Heart left ventricle (tissue), 16 donors: Measurements from ENCODE around the gene CSE1L. TPM values are rescaled to one million over a fixed set of nuclear protein-coding genes. Genes with fewer than 3 reads are reported as not detected.
A peak's percentile ranks its signal among the peaks of the same experiment; 100 is the strongest.

Source experiments
- ATAC-seq, 4 donors: fragments of 200-7000 bp; cut with Tn5 transposase; one replicate each; pipeline ENCODE4 v1.9.1; 2020 to 2022; ENCODE audit warnings: moderate library complexity in 4 of 4, mild to moderate bottlenecking in 3 of 4, moderate number of reproducible peaks in 1 of 4
- DNase-seq, 5 donors: peaks; one replicate each; pipeline ENCODE4 v3.0.0-alpha.2; 2020
- H3K27ac ChIP-seq, 12 donors: fragments of 200-600 bp; sonication (generic) in 4 of 12; one replicate each; pipeline versions ENCODE4 v1.5.0 to v1.8.0; 2016 to 2022; ENCODE audit warnings: mild to moderate bottlenecking in 2 of 12
- H3K27me3 ChIP-seq, 9 donors: fragments of 200-600 bp; sonication (generic) in 2 of 9; one replicate each; pipeline versions ENCODE4 v1.5.1 to v1.8.0; 2016 to 2022; ENCODE audit warnings: mild to moderate bottlenecking in 3 of 9
- H3K36me3 ChIP-seq, 9 donors: fragments of 200-600 bp; sonication (generic) in 2 of 9; one replicate each; pipeline versions ENCODE4 v1.5.0 to v1.8.0; 2018 to 2022; ENCODE audit warnings: mild to moderate bottlenecking in 2 of 9
- H3K4me1 ChIP-seq, 12 donors: fragments of 200-600 bp; sonication (generic) in 4 of 12; one replicate each; pipeline versions ENCODE4 v1.5.0 to v1.8.0; 2016 to 2022; ENCODE audit warnings: mild to moderate bottlenecking in 3 of 12
- H3K4me3 ChIP-seq, 12 donors: fragments of 200-600 bp; sonication (generic) in 4 of 12; one replicate each; pipeline versions ENCODE4 v1.5.0 to v1.8.0; 2017 to 2022; ENCODE audit warnings: mild to moderate bottlenecking in 9 of 12, moderate library complexity in 4 of 12
- H3K9me3 ChIP-seq, 12 donors: fragments of 200-600 bp; sonication (generic) in 4 of 12; one replicate each; pipeline versions ENCODE4 v1.5.0 to v1.8.0; 2016 to 2022; ENCODE audit warnings: mild to moderate bottlenecking in 1 of 12
- CTCF ChIP-seq, 12 donors: fragments of 200-600 bp; sonication (generic) in 4 of 12; IDR thresholded peaks; one replicate each; pipeline versions ENCODE4 v1.5.0 to v1.8.0; 2018 to 2022; ENCODE audit warnings: antibody characterized with exemption in 12 of 12, mild to moderate bottlenecking in 5 of 12
- POLR2A ChIP-seq, 2 donors: fragments of 450-650 bp; IDR thresholded peaks; one replicate each; pipeline ENCODE4 v1.6.1; 2017; ENCODE audit warnings: antibody characterized with exemption in 2 of 2, mild to moderate bottlenecking in 2 of 2, moderate library complexity in 2 of 2
- WGBS, 4 donors: extraction: QIAGEN DNeasy Blood & Tissue Kit in 2 of 4; methylation state at CpG; one replicate each; pipeline versions ENCODE4 v1.1.5 to v1.1.7; 2013 to 2018; 5-methylcytosine and 5-hydroxymethylcytosine counted together
- intact Hi-C, 10 donors: fragments of 100-400 bp; cut with DNase I; formaldehyde crosslinking; loops; one replicate each; pipeline versions ENCODE4 v1.11.1 to v1.14.2; 2022
- polyA plus RNA-seq, 2 donors: library from polyadenylated mRNA; stranded (reverse); fragments of 200-250 nt; gene quantifications; one replicate each; pipeline ENCODE4 v1.2.3, GENCODE V29; 2013
- total RNA-seq, 9 donors: library from RNA; depleted of rRNA in 2 of 9; stranded (reverse); fragments of >200 nt in 2 of 9; fragmentation: NEBNext Ultra II Directional in 3 of 9; extraction: Animal tissue kit (Norgen Biotek cat#: 25700) in 3 of 9; gene quantifications; one replicate each; pipeline versions ENCODE4 v1.1.0 to v1.2.4, GENCODE V29; 2016 to 2023
- donor health status: ischemic (EF 13 %, LVEDD 7.1; RV severe dilation, severe dysfunction).
- donor health status: healthy with polysubstance abuse.
- donor health status: DM: no; HTN: yes; CAD: no.
- donor health status: DM: no; HTN: no; CAD: no.
- donor health status: ischemic (EF 25% LVEDD 6.9; RV normal size, moderate dysfunction).
- donor health status: ischemic (EF 25% LVEDD 5.7; RV mildly dilated, moderate dysfunction).
- donor health status: healthy.
- donor health status: DM: yes; HTN: yes; CAD: no.
- donor health status: ischemic (EF 35%, LVEDD 5.7; RV mildly dilated, moderate dysfunction).
- donor health status: nonischemic (EF 11% LVEDD 7.7; RV severe dilation, severe dysfunction).
- donor health status: DM: yes; HTN: yes; CAD: no.
- donor health status: PGD.
- donor health status: ischemic (EF 29% LVEDD 5.4; RV normal size, mild dysfunction).
- donor health status: nonischemic (EF 23%, LVEDD 6.1; RV moderate dilation, normal function).

The CSE1L gene
- total and polyA plus RNA-seq, 11 donors = 19.1 to 59.0 (median 41.9) TPM

- Histone ChIP-seq H3K27me3 (no peaks in the 10 kb centered on the region), H3K4me3 (no peak overlapping the region), H3K36me3 (peaks cover 0 to 71% (median 42%) of the 10 kb centered on the region in 9 donors), H3K9me3 (no peaks in the 10 kb centered on the region), H3K4me1 (peaks cover 0 to 10% (median 0%) of the 10 kb centered on the region in 12 donors), H3K27ac (no peak overlapping the region)
- intact Hi-C loops = loop anchor here in 1 of 10 donors (10.0 kb wide), 1 partner anchor 46 kb away; the partner anchor contains the start of gene STAU1
- ATAC-seq = no peak
- no peak for TF ChIP-seq CTCF (IDR thresholded peaks at IDR 0.05)
- no peak for TF ChIP-seq POLR2A (IDR thresholded peaks at IDR 0.05)
- no peak for DNase-seq
These were observed 92.3 kb downstream of the CSE1L start for GRCh38 chr20:49138431-49138830.

DNA sequence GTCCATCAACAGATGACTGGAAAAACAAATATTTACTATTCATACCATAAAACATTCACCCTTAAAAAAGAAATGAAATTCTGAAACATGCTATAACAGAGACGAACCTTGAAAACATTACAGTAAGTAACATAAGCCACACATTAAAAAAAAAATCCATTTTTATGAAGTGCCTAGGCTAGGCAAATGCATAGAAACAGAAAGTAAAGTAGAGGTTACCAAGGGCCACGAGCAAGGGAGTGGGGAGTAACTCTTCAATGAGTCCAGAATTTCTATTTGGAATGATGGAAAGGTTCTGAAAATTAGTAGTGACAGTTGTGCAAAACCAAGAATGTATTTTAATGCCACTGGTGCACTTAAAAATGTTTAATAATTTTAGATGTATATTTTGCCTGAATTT is 94.3 kb downstream of the CSE1L start:
- H3K27ac ChIP-seq = no peak overlapping the region
- H3K27me3 ChIP-seq = no peaks in the 10 kb centered on the region
- H3K9me3 ChIP-seq = no peaks in the 10 kb centered on the region
- ATAC-seq (no peak), DNase-seq (no peak)
- TF ChIP-seq CTCF (IDR thresholded peaks at IDR 0.05) (no peak), POLR2A (IDR thresholded peaks at IDR 0.05) (no peak)
- intact Hi-C loops = no loop called here
- no peak overlapping the region for H3K4me3 ChIP-seq
- peaks cover 0 to 10% (median 0%) of the 10 kb centered on the region in 12 donors for H3K4me1 ChIP-seq
- peaks cover 0 to 70% (median 37%) of the 10 kb centered on the region in 9 donors for H3K36me3 ChIP-seq
- 66 to 73% (median 70%) methylated on average over 2 of the region's 2 CpGs for WGBS, 4 donors

DNA sequence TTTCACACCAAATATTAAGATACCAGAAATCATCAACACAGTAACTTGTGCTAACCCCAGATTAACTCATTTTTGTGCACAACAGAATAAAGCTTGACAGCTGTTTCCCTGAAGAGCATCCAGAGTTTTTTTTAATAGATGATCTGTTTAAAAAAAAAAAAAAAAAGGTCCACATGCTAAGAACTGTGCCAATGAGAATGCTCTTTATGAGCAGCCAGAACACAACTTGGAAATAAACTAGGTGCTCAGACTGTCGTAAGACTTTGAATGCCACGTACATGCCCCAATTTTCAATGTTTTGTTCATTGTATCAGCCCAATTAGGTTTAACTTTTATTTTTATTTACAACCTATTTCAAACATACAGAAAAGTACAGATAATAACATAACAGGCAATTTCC is 94.7 kb downstream of the CSE1L start:
- intact Hi-C loops = no loop called here
- no peak overlapping the region for H3K27ac ChIP-seq
- no peak overlapping the region for H3K4me3 ChIP-seq
- peaks cover 0 to 10% (median 0%) of the 10 kb centered on the region in 12 donors for H3K4me1 ChIP-seq
- DNase-seq (no peak), ATAC-seq (peak in 1 of 4 donors; percentile 18)
- H3K36me3 ChIP-seq = peaks cover 0 to 69% (median 34%) of the 10 kb centered on the region in 9 donors
- TF ChIP-seq CTCF (IDR thresholded peaks at IDR 0.05) (no peak), POLR2A (IDR thresholded peaks at IDR 0.05) (no peak)
- H3K9me3 ChIP-seq = no peaks in the 10 kb centered on the region
- no peaks in the 10 kb centered on the region for H3K27me3 ChIP-seq
- WGBS, 4 donors = 72 to 87% (median 78%) methylated on average over 2 of the region's 2 CpGs

Other genes starting within 250 kb of the CSE1L start
- gene PREX1, start 218.3 kb upstream of the CSE1L start, total RNA-seq = 10 to 100 TPM in 6 of 9 donors, 1 to 10 TPM in 3; 7.9 to 41.5 (median 13.8) TPM
- gene PREX1, start 218.3 kb upstream of the CSE1L start, polyA plus RNA-seq = 10 to 100 TPM in 1 of 2 donors, 1 to 10 TPM in 1; 7.2 to 11.2 TPM
- gene ARFGEF2, start 124.6 kb upstream of the CSE1L start, total RNA-seq = 10 to 100 TPM; 32.6 to 52.7 (median 42.6) TPM
- gene ARFGEF2, start 124.6 kb upstream of the CSE1L start, polyA plus RNA-seq = 10 to 100 TPM in 1 of 2 donors, 1 to 10 TPM in 1; 7.5 to 16.5 TPM
- 10 to 100 TPM; 56.7 to 95.4 (median 73.6) TPM for gene STAU1, start 142.0 kb downstream of the CSE1L start, total RNA-seq
- 10 to 100 TPM; 23.2 to 43.9 TPM for gene STAU1, start 142.0 kb downstream of the CSE1L start, polyA plus RNA-seq
- gene DDX27, start 173.1 kb downstream of the CSE1L start, total RNA-seq = 10 to 100 TPM; 12.0 to 18.3 (median 13.4) TPM
- 10 to 100 TPM; 13.9 to 34.2 TPM for gene DDX27, start 173.1 kb downstream of the CSE1L start, polyA plus RNA-seq
- 10 to 100 TPM; 18.2 to 55.8 (median 26.8) TPM for gene ZNFX1, start 231.7 kb downstream of the CSE1L start, total RNA-seq
- 10 to 100 TPM in 1 of 2 donors, 1 to 10 TPM in 1; 6.4 to 16.2 TPM for gene ZNFX1, start 231.7 kb downstream of the CSE1L start, polyA plus RNA-seq